Gastrocnemius medialis (tissue), 4 donors: Measurements from ENCODE around the gene BMPR1B. TPM values are rescaled to one million over a fixed set of nuclear protein-coding genes. Genes with fewer than 3 reads are reported as not detected.

ENCODE experiments used
- ATAC-seq, 2 donors: fragments of 150-250 bp; one replicate each; pipeline ENCODE4 v1.9.1; 2016
- DNase-seq, 2 donors: peaks; one replicate each; pipeline ENCODE4 v3.0.0-alpha.2; 2019
- H3K27ac ChIP-seq, 4 donors: fragments of 200-600 bp; sonication (generic); 1 replicate in 1 of 4; 2 replicates in 3 of 4; pipeline ENCODE4 v1.5.1; 2016 to 2018; ENCODE audit warnings: mild to moderate bottlenecking in 2 of 4, moderate library complexity in 1 of 4
- H3K27me3 ChIP-seq, 3 donors: fragments of 200-600 bp; sonication (generic) in 2 of 3; 1 replicate in 1 of 3; 2 replicates in 2 of 3; pipeline versions ENCODE4 v1.5.1 to v1.6.0; 2016 to 2019; ENCODE audit warnings: mild to moderate bottlenecking in 1 of 3, moderate library complexity in 1 of 3
- H3K36me3 ChIP-seq, 2 donors: fragments of 200-600 bp; sonication (generic) in 1 of 2; one replicate each; pipeline ENCODE4 v1.5.1; 2017 to 2018
- H3K4me1 ChIP-seq, 2 donors: fragments of 200-600 bp; sonication (generic) in 1 of 2; one replicate each; pipeline ENCODE4 v1.5.1; 2016 to 2017; ENCODE audit warnings: mild to moderate bottlenecking in 2 of 2
- H3K4me3 ChIP-seq, 4 donors: fragments of 200-600 bp; sonication (generic) in 3 of 4; 1 replicate in 1 of 4; 2 replicates in 3 of 4; pipeline ENCODE4 v1.5.1; 2016 to 2019; ENCODE audit warnings: mild to moderate bottlenecking in 2 of 4
- H3K9me3 ChIP-seq, 3 donors: fragments of 200-600 bp; sonication (generic) in 2 of 3; 1 replicate in 1 of 3; 2 replicates in 2 of 3; pipeline ENCODE4 v1.5.1; 2016 to 2019
- POLR2A ChIP-seq, 2 donors: fragments of 450-650 bp; IDR thresholded peaks; one replicate each; pipeline ENCODE4 v1.6.1; 2017; ENCODE audit warnings: antibody characterized with exemption in 2 of 2, mild to moderate bottlenecking in 2 of 2, moderate library complexity in 2 of 2
- in situ Hi-C, 4 donors: fragments of 200-750 bp; cut with MboI; loops; one replicate each; pipeline versions ENCODE4 v1.15.0 to v1.8.0; 2017; ENCODE audit warnings: low sequenced_read_pairs in 4 of 4
- intact Hi-C: fragments of 100-400 bp; cut with DNase I; formaldehyde crosslinking; loops from one replicate; pipeline ENCODE4 v1.15.1; 2023; ENCODE audit warnings: low total_unique reads
- total RNA-seq, 4 donors: library from RNA; depleted of rRNA; stranded (reverse); fragments of >200 nt; gene quantifications; one replicate each; pipeline versions ENCODE4 v1.1.0 to v1.2.3, GENCODE V29; 2016
- TF ChIP-seq, protein P1 (sequence below), 5 experiments: fragments of 450-650 bp in 3 of 5; fragments of 200-600 bp in 2 of 5; sonication (generic) in 2 of 5; IDR thresholded peaks in 4 of 5; conservative IDR thresholded peaks in 1 of 5; 1 replicate in 4 of 5; 2 replicates in 1 of 5; pipeline ENCODE4 v1.5.1; 2016 to 2019; ENCODE audit warnings: antibody characterized with exemption in 5 of 5, mild to moderate bottlenecking in 3 of 5, moderate library complexity in 3 of 5

Gene BMPR1B
- total RNA-seq, 4 donors from 2014 or later: 0.92 to 6.9 (median 1.7) TPM

- no peak for ATAC-seq
- no peaks in the 10 kb centered on the region for H3K9me3 ChIP-seq
- no peak overlapping the region for H3K4me3 ChIP-seq
- H3K27me3 ChIP-seq: no peaks in the 10 kb centered on the region
- peaks cover 5 to 6% of the 10 kb centered on the region in 2 donors for H3K4me1 ChIP-seq
- in situ Hi-C loops (loop anchor here in 1 of 4 donors (25.0 kb wide), 1 partner anchor 705 kb away; no protein-coding TSS in a partner anchor), intact Hi-C loops (no loop called here)
- DNase-seq: no peak
- H3K36me3 ChIP-seq: no peaks in the 10 kb centered on the region
- TF ChIP-seq, protein P1, sequence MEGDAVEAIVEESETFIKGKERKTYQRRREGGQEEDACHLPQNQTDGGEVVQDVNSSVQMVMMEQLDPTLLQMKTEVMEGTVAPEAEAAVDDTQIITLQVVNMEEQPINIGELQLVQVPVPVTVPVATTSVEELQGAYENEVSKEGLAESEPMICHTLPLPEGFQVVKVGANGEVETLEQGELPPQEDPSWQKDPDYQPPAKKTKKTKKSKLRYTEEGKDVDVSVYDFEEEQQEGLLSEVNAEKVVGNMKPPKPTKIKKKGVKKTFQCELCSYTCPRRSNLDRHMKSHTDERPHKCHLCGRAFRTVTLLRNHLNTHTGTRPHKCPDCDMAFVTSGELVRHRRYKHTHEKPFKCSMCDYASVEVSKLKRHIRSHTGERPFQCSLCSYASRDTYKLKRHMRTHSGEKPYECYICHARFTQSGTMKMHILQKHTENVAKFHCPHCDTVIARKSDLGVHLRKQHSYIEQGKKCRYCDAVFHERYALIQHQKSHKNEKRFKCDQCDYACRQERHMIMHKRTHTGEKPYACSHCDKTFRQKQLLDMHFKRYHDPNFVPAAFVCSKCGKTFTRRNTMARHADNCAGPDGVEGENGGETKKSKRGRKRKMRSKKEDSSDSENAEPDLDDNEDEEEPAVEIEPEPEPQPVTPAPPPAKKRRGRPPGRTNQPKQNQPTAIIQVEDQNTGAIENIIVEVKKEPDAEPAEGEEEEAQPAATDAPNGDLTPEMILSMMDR (IDR thresholded peaks at IDR 0.05 in 4 of 5, conservative IDR thresholded peaks at IDR 0.05 in 1 of 5): no peak
- no peak for TF ChIP-seq POLR2A (IDR thresholded peaks at IDR 0.05)
- H3K27ac ChIP-seq: no peak overlapping the region
These were observed 335.0 kb downstream of the BMPR1B start for GRCh38 chr4:95092766-95093165.

DNA sequence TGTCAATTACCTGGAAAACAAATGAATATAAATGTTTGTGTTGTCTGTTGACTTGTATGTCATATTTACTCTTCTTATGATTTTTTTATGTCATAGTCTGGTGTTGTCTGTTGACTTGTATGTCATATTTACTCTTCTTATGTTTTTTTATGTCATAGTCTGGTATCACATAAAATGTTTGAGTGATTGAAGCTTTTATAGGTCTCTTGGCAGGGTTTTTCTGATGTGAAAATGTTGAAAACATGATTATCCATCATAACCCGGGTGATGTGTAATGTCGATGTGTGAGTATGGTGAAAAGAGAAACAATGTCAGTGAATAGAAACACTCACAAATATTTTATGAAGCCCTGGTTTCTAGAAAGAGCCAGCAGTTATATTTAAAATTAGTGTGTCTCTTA lies 335.7 kb downstream of the BMPR1B start:
- Histone ChIP-seq H3K27me3 (no peaks in the 10 kb centered on the region), H3K4me1 (peaks cover 0 to 6% of the 10 kb centered on the region in 2 donors), H3K4me3 (no peak overlapping the region), H3K9me3 (no peaks in the 10 kb centered on the region), H3K27ac (no peak overlapping the region), H3K36me3 (no peaks in the 10 kb centered on the region)
- no peak for ATAC-seq
- DNase-seq: no peak
- intact Hi-C loops (no loop called here), in situ Hi-C loops (loop anchor here in 1 of 4 donors (25.0 kb wide), 1 partner anchor 706 kb away; no protein-coding TSS in a partner anchor)
- no peak for TF ChIP-seq POLR2A (IDR thresholded peaks at IDR 0.05)

- no peak for ATAC-seq
- in situ Hi-C loops (loop anchor here in 1 of 4 donors (25.0 kb wide), 1 partner anchor 707 kb away; no protein-coding TSS in a partner anchor), intact Hi-C loops (no loop called here)
- no peak for DNase-seq
- Histone ChIP-seq H3K27me3 (no peaks in the 10 kb centered on the region), H3K27ac (no peak overlapping the region), H3K4me3 (no peak overlapping the region), H3K4me1 (peaks cover 0 to 6% of the 10 kb centered on the region in 2 donors), H3K9me3 (no peaks in the 10 kb centered on the region), H3K36me3 (no peaks in the 10 kb centered on the region)
- TF ChIP-seq, protein P1 (IDR thresholded peaks at IDR 0.05 in 4 of 5, conservative IDR thresholded peaks at IDR 0.05 in 1 of 5): no peak
- TF ChIP-seq POLR2A (IDR thresholded peaks at IDR 0.05): no peak
These were observed 336.5 kb downstream of the BMPR1B start for GRCh38 chr4:95093936-95094929.

DNA sequence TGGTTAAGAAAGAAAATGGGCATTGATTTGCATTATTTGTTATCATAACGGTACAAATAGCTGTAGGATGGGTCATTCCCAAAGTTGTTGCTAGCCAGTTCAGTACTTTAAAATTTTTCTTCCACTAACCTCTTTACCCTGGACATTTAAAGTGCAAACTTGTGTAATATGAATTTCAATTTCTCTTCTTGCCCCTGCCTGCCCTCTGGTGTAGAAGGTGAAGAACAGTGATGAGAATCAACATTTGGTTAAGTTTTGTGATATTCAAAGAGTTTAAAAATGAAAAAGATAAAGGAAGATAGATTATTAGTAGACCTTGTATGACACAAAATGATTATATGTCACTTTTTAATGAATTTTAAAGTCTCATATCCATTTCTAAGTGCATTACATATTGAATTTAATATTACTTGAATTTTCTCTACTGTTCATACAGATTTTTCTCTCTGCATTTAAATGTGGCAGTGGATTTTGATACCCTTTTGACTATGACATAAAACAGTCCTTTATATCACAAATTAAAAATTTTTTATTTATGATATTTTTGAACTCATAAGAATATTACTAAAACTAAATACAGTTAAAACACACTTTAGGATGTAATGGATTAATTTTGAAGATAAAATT lies 337.7 kb downstream of the BMPR1B start:
- Histone ChIP-seq H3K27me3 (no peaks in the 10 kb centered on the region), H3K4me1 (peaks cover 0 to 6% of the 10 kb centered on the region in 2 donors), H3K36me3 (no peaks in the 10 kb centered on the region), H3K4me3 (no peak overlapping the region), H3K27ac (no peak overlapping the region), H3K9me3 (no peaks in the 10 kb centered on the region)
- ATAC-seq (peak; percentile 65 to 77), DNase-seq (no peak)
- intact Hi-C loops (loop anchor here (5.0 kb wide), 1 partner anchor 473 kb away; no protein-coding TSS in a partner anchor), in situ Hi-C loops (loop anchor here in 1 of 4 donors (25.0 kb wide), 1 partner anchor 708 kb away; no protein-coding TSS in a partner anchor)
- TF ChIP-seq, protein P1 (IDR thresholded peaks at IDR 0.05 in 4 of 5, conservative IDR thresholded peaks at IDR 0.05 in 1 of 5): peak; percentile 21 to 66 (median 46)
- TF ChIP-seq POLR2A (IDR thresholded peaks at IDR 0.05): no peak
